Parathyroid adenoma (tissue), 2 donors: ENCODE results near the gene LIMK2.

Experiments
- H2AFZ ChIP-seq: fragments of 300-600 bp; sonication (generic); one replicate; pipeline ENCODE4 v1.7.0; 2017; ENCODE audit warnings: antibody characterized with exemption, mild to moderate bottlenecking
- H3K27ac ChIP-seq: fragments of 300-600 bp; sonication (generic); one replicate; pipeline ENCODE4 v1.7.0; 2017
- H3K27me3 ChIP-seq: fragments of 300-600 bp; sonication (generic); one replicate; pipeline ENCODE4 v1.7.0; 2017; ENCODE audit warnings: low read length; ENCODE audit not compliant: control insufficient read depth, insufficient read depth
- H3K36me3 ChIP-seq: fragments of 300-600 bp; sonication (generic); one replicate; pipeline ENCODE4 v1.7.0; 2017; ENCODE audit warnings: low read length; ENCODE audit not compliant: control insufficient read depth, insufficient read depth
- H3K4me1 ChIP-seq: fragments of 300-600 bp; sonication (generic); one replicate; pipeline ENCODE4 v1.7.0; 2017; ENCODE audit warnings: control low read depth
- H3K4me2 ChIP-seq: fragments of 300-600 bp; sonication (generic); one replicate; pipeline ENCODE4 v1.7.0; 2017; ENCODE audit warnings: low read length
- H3K4me3 ChIP-seq: fragments of 300-600 bp; sonication (generic); one replicate; pipeline ENCODE4 v1.7.0; 2017; ENCODE audit warnings: low read depth, low read length
- H3K79me2 ChIP-seq: fragments of 300-600 bp; sonication (generic); one replicate; pipeline ENCODE4 v1.7.0; 2017; ENCODE audit warnings: control low read depth
- H3K9ac ChIP-seq: fragments of 300-600 bp; sonication (generic); one replicate; pipeline ENCODE4 v1.7.0; 2017; ENCODE audit warnings: mild to moderate bottlenecking
- H3K9me3 ChIP-seq: fragments of 300-600 bp; sonication (generic); one replicate; pipeline ENCODE4 v1.7.0; 2017; ENCODE audit warnings: low read length; ENCODE audit not compliant: control insufficient read depth
- TF ChIP-seq, protein P1 (sequence below): fragments of 300-600 bp; sonication (generic); IDR thresholded peaks from one replicate; pipeline ENCODE4 v1.7.0; 2017; ENCODE audit warnings: antibody characterized with exemption, mild to moderate bottlenecking
- donor health status: primary hyperparathyroidism.

LIMK2 gene

DNA sequence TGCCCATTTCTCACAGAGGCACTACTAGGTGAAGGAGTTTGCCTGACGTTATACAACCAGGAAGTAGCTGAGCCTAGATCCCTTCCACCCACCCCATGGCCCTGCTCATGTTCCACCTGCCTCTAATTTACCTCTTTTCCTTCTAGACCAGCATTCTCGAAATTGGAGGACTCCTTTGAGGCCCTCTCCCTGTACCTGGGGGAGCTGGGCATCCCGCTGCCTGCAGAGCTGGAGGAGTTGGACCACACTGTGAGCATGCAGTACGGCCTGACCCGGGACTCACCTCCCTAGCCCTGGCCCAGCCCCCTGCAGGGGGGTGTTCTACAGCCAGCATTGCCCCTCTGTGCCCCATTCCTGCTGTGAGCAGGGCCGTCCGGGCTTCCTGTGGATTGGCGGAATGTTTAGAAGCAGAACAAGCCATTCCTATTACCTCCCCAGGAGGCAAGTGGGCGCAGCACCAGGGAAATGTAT is 66.1 kb downstream of the LIMK2 start:
- Histone ChIP-seq H3K27ac (no peak overlapping the region), H3K36me3 (no peaks in the 10 kb centered on the region), H3K27me3 (no peaks in the 10 kb centered on the region), H3K4me1 (peaks cover 3% of the 10 kb centered on the region), H3K4me3 (no peak overlapping the region), H2AFZ (no peak overlapping the region), H3K9me3 (no peaks in the 10 kb centered on the region), H3K79me2 (no peaks in the 10 kb centered on the region), H3K4me2 (no peak overlapping the region), H3K9ac (no peak overlapping the region)
- TF ChIP-seq, protein P1, sequence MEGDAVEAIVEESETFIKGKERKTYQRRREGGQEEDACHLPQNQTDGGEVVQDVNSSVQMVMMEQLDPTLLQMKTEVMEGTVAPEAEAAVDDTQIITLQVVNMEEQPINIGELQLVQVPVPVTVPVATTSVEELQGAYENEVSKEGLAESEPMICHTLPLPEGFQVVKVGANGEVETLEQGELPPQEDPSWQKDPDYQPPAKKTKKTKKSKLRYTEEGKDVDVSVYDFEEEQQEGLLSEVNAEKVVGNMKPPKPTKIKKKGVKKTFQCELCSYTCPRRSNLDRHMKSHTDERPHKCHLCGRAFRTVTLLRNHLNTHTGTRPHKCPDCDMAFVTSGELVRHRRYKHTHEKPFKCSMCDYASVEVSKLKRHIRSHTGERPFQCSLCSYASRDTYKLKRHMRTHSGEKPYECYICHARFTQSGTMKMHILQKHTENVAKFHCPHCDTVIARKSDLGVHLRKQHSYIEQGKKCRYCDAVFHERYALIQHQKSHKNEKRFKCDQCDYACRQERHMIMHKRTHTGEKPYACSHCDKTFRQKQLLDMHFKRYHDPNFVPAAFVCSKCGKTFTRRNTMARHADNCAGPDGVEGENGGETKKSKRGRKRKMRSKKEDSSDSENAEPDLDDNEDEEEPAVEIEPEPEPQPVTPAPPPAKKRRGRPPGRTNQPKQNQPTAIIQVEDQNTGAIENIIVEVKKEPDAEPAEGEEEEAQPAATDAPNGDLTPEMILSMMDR, result no peak

DNA sequence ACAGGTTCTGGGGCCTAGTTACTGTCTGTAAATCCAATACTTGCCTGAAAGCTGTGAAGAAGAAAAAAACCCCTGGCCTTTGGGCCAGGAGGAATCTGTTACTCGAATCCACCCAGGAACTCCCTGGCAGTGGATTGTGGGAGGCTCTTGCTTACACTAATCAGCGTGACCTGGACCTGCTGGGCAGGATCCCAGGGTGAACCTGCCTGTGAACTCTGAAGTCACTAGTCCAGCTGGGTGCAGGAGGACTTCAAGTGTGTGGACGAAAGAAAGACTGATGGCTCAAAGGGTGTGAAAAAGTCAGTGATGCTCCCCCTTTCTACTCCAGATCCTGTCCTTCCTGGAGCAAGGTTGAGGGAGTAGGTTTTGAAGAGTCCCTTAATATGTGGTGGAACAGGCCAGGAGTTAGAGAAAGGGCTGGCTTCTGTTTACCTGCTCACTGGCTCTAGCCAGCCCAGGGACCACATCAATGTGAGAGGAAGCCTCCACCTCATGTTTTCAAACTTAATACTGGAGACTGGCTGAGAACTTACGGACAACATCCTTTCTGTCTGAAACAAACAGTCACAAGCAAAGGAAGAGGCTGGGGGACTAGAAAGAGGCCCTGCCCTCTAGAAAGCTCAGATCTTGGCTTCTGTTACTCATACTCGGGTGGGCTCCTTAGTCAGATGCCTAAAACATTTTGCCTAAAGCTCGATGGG is 66.7 kb downstream of the LIMK2 start:
- H3K4me3 ChIP-seq, result no peak overlapping the region
- H3K4me2 ChIP-seq, result no peak overlapping the region
- H3K79me2 ChIP-seq, result no peaks in the 10 kb centered on the region
- H3K36me3 ChIP-seq, result no peaks in the 10 kb centered on the region
- no peaks in the 10 kb centered on the region for H3K27me3 ChIP-seq
- H3K9me3 ChIP-seq, result no peaks in the 10 kb centered on the region
- H2AFZ ChIP-seq, result no peak overlapping the region
- no peak overlapping the region for H3K27ac ChIP-seq
- TF ChIP-seq, protein P1, result no peak
- peaks cover 3% of the 10 kb centered on the region for H3K4me1 ChIP-seq
- H3K9ac ChIP-seq, result no peak overlapping the region

DNA sequence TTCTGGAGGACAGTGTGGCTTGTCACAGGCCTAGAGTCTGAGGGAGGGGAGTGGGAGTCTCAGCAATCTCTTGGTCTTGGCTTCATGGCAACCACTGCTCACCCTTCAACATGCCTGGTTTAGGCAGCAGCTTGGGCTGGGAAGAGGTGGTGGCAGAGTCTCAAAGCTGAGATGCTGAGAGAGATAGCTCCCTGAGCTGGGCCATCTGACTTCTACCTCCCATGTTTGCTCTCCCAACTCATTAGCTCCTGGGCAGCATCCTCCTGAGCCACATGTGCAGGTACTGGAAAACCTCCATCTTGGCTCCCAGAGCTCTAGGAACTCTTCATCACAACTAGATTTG is 67.2 kb downstream of the LIMK2 start:
- Histone ChIP-seq H3K4me2 (no peak overlapping the region), H3K9me3 (no peaks in the 10 kb centered on the region), H3K9ac (no peak overlapping the region), H3K4me3 (no peak overlapping the region), H2AFZ (no peak overlapping the region), H3K36me3 (no peaks in the 10 kb centered on the region), H3K27me3 (no peaks in the 10 kb centered on the region), H3K27ac (no peak overlapping the region), H3K79me2 (no peaks in the 10 kb centered on the region), H3K4me1 (peaks cover 3% of the 10 kb centered on the region)
- TF ChIP-seq, protein P1, result no peak

DNA sequence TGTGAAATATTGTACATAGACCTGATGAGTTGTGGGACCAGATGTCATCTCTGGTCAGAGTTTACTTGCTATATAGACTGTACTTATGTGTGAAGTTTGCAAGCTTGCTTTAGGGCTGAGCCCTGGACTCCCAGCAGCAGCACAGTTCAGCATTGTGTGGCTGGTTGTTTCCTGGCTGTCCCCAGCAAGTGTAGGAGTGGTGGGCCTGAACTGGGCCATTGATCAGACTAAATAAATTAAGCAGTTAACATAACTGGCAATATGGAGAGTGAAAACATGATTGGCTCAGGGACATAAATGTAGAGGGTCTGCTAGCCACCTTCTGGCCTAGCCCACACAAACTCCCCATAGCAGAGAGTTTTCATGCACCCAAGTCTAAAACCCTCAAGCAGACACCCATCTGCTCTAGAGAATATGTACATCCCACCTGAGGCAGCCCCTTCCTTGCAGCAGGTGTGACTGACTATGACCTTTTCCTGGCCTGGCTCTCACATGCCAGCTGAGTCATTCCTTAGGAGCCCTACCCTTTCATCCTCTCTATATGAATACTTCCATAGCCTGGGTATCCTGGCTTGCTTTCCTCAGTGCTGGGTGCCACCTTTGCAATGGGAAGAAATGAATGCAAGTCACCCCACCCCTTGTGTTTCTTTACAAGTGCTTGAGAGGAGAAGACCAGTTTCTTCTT is 67.9 kb downstream of the LIMK2 start:
- peaks cover 3% of the 10 kb centered on the region for H3K4me1 ChIP-seq
- no peak overlapping the region for H3K9ac ChIP-seq
- H3K4me3 ChIP-seq, result no peak overlapping the region
- H3K27ac ChIP-seq, result no peak overlapping the region
- H3K79me2 ChIP-seq, result no peaks in the 10 kb centered on the region
- H3K4me2 ChIP-seq, result no peak overlapping the region
- H2AFZ ChIP-seq, result no peak overlapping the region
- H3K27me3 ChIP-seq, result no peaks in the 10 kb centered on the region
- no peaks in the 10 kb centered on the region for H3K36me3 ChIP-seq
- no peaks in the 10 kb centered on the region for H3K9me3 ChIP-seq
- TF ChIP-seq, protein P1, result no peak

DNA sequence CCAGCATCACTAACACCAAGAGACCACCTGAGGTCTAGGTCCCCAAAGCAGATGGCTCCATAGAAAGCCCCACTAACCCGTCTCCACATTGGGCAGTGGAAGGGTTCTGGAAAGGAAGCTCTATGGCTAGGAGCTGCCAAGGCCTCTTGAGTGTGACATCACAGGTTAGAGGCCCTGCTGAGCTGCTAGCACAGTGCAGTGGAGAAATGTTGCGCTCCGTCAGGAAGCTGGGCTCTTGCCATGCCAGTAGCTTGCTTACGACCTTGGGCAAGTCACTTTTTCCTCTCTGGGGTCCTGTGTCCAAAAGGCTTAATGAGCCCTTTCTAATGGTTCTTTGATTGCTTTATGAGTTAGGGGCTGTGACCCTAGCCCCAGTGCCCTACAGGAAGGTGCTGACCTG is 69.6 kb downstream of the LIMK2 start:
- Histone ChIP-seq H3K27ac (no peak overlapping the region), H3K4me3 (no peak overlapping the region)

More for the DNA sequence above, 69.6 kb downstream of the LIMK2 start:
- Histone ChIP-seq H3K9me3 (no peaks in the 10 kb centered on the region), H2AFZ (no peak overlapping the region), H3K79me2 (no peaks in the 10 kb centered on the region), H3K9ac (no peak overlapping the region), H3K4me1 (peaks cover 3% of the 10 kb centered on the region), H3K36me3 (no peaks in the 10 kb centered on the region), H3K27me3 (no peaks in the 10 kb centered on the region), H3K4me2 (no peak overlapping the region)
- TF ChIP-seq, protein P1, result no peak
